ENCODE results near the gene PLPPR2. TPM values are rescaled to one million over a fixed set of nuclear protein-coding genes. Genes with fewer than 3 reads are reported as not detected.
A peak's percentile ranks its signal among the peaks of the same experiment; 100 is the strongest.

The PLPPR2 gene
- total and polyA plus RNA-seq, 10 donors: 4.2 to 41.0 (median 22.7) TPM

- no peaks in the 10 kb centered on the region for H3K27me3 ChIP-seq (replicated peaks in 1 of 7)
- 72 to 84% (median 81%) methylated on average over 35 of the region's 35 CpGs for WGBS, 5 donors
- H3K27ac ChIP-seq: peak overlapping the region in 2 of 8 donors; percentile 11 to 46
- intact Hi-C loops (cut with DNase I; ENCODE audit: low total_unique reads): no loop called here
- peaks cover 0 to 27% (median 5%) of the 10 kb centered on the region in 6 donors for H3K4me1 ChIP-seq
- no peak overlapping the region for H3K4me3 ChIP-seq
- DNase-seq: peak; percentile 82
- no peaks in the 10 kb centered on the region for H3K9me3 ChIP-seq
- TF ChIP-seq POLR2A (IDR thresholded peaks at IDR 0.05) (no peak), POLR2AphosphoS5 (IDR thresholded peaks at IDR 0.05) (peak in 2 of 3 donors; percentile 43 to 49)
- TF ChIP-seq, protein P1, sequence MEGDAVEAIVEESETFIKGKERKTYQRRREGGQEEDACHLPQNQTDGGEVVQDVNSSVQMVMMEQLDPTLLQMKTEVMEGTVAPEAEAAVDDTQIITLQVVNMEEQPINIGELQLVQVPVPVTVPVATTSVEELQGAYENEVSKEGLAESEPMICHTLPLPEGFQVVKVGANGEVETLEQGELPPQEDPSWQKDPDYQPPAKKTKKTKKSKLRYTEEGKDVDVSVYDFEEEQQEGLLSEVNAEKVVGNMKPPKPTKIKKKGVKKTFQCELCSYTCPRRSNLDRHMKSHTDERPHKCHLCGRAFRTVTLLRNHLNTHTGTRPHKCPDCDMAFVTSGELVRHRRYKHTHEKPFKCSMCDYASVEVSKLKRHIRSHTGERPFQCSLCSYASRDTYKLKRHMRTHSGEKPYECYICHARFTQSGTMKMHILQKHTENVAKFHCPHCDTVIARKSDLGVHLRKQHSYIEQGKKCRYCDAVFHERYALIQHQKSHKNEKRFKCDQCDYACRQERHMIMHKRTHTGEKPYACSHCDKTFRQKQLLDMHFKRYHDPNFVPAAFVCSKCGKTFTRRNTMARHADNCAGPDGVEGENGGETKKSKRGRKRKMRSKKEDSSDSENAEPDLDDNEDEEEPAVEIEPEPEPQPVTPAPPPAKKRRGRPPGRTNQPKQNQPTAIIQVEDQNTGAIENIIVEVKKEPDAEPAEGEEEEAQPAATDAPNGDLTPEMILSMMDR (IDR thresholded peaks at IDR 0.05 in 8 of 11, conservative IDR thresholded peaks at IDR 0.05 in 3 of 11): no peak
- H3K36me3 ChIP-seq: peaks cover 0 to 92% (median 21%) of the 10 kb centered on the region in 6 donors
Observed at GRCh38 chr19:11361771-11362731, 6.8 kb downstream of the PLPPR2 start.

- intact Hi-C loops (cut with DNase I; ENCODE audit: low total_unique reads): no loop called here
Observed at GRCh38 chr19:11363881-11364280, 8.6 kb downstream of the PLPPR2 start.

DNA sequence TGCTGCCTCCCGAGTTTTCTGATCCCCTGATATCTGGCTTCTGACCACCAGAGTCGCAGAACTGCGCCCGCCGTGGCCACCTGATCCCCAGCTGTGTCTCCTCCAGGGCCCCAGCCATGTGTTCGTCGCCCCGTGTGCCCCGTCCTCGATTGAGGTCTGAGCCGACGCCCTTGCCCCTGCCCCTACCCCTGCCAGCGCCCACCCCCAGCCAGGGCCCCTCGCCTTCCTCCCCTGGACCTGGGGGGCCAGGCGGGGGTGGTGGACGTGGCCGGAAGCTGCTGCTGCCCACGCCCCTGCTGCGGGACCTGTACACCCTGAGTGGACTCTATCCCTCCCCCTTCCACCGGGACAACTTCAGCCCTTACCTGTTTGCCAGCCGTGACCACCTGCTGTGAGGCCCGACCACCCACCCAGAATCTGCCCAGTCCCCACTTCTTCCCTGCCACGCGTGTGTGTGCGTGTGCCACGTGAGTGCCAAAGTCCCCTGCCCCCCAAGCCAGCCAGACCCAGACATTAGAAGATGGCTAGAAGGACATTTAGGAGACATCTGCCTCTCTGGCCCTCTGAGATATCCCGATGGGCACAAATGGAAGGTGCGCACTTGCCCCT is 9.2 kb downstream of the PLPPR2 start:
- TF ChIP-seq POLR2A (IDR thresholded peaks at IDR 0.05): no peak
- TF ChIP-seq, protein P1 (IDR thresholded peaks at IDR 0.05 in 8 of 11, conservative IDR thresholded peaks at IDR 0.05 in 3 of 11): no peak
- TF ChIP-seq POLR2AphosphoS5 (IDR thresholded peaks at IDR 0.05): no peak
- H3K9me3 ChIP-seq: no peaks in the 10 kb centered on the region
- H3K4me1 ChIP-seq: peaks cover 0 to 18% (median 5%) of the 10 kb centered on the region in 6 donors
- H3K27me3 ChIP-seq (replicated peaks in 1 of 7): no peaks in the 10 kb centered on the region
- DNase-seq: no peak
- intact Hi-C loops (cut with DNase I; ENCODE audit: low total_unique reads): no loop called here
- WGBS, 5 donors: 88 to 95% (median 94%) methylated on average over 23 to 28 of the region's 28 CpGs
- peaks cover 0 to 98% (median 25%) of the 10 kb centered on the region in 6 donors for H3K36me3 ChIP-seq
- H3K27ac ChIP-seq: no peak overlapping the region
- H3K4me3 ChIP-seq: no peak overlapping the region

More at GRCh38 chr19:11363881-11364280, 8.6 kb downstream of the PLPPR2 start:
- TF ChIP-seq POLR2A (IDR thresholded peaks at IDR 0.05): no peak
- no peak for TF ChIP-seq POLR2AphosphoS5 (IDR thresholded peaks at IDR 0.05)
- TF ChIP-seq, protein P1 (IDR thresholded peaks at IDR 0.05 in 8 of 11, conservative IDR thresholded peaks at IDR 0.05 in 3 of 11): no peak
- no peaks in the 10 kb centered on the region for H3K27me3 ChIP-seq (replicated peaks in 1 of 7)
- H3K4me3 ChIP-seq: no peak overlapping the region
- WGBS, 5 donors: 93 to 97% (median 95%) methylated on average over 10 of the region's 10 CpGs
- H3K27ac ChIP-seq: no peak overlapping the region
- peaks cover 0 to 18% (median 5%) of the 10 kb centered on the region in 6 donors for H3K4me1 ChIP-seq
- H3K9me3 ChIP-seq: no peaks in the 10 kb centered on the region
- no peak for DNase-seq
- H3K36me3 ChIP-seq: peaks cover 0 to 98% (median 24%) of the 10 kb centered on the region in 6 donors

DNA sequence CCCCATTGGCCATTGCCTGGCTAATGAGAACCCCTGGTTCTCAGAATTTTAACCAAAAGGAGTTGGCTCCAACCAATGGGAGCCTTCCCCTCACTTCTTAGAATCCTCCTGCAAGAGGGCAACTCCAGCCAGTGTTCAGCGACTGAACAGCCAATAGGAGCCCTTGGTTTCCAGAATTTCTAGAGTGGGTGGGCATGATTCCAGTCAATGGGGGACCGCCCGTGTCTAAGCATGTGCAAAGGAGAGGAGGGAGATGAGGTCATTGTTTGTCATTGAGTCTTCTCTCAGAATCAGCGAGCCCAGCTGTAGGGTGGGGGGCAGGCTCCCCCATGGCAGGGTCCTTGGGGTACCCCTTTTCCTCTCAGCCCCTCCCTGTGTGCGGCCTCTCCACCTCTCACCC is 9.7 kb downstream of the PLPPR2 start:
- intact Hi-C loops (cut with DNase I; ENCODE audit: low total_unique reads): no loop called here
- TF ChIP-seq, protein P1 (IDR thresholded peaks at IDR 0.05 in 8 of 11, conservative IDR thresholded peaks at IDR 0.05 in 3 of 11): no peak
- no peak for TF ChIP-seq POLR2A (IDR thresholded peaks at IDR 0.05)
- no peak for TF ChIP-seq POLR2AphosphoS5 (IDR thresholded peaks at IDR 0.05)
- peaks cover 0 to 18% (median 5%) of the 10 kb centered on the region in 6 donors for H3K4me1 ChIP-seq

More for the DNA sequence above, 9.7 kb downstream of the PLPPR2 start:
- DNase-seq: no peak
- whole genome bisulfite sequencing, 5 donors: 86 to 93% (median 88%) methylated on average over 4 to 5 of the region's 5 CpGs
- Histone ChIP-seq H3K27ac (no peak overlapping the region), H3K27me3 (replicated peaks in 1 of 7) (no peaks in the 10 kb centered on the region), H3K4me3 (no peak overlapping the region), H3K36me3 (peaks cover 0 to 98% (median 25%) of the 10 kb centered on the region in 6 donors), H3K9me3 (no peaks in the 10 kb centered on the region)
